NT2/D1 (cell line): ENCODE measurements around the gene NOC2L.
"Not testable (repeated sequence)": the region's sequence is repeated elsewhere in the genome, so short reads cannot be mapped to it uniquely, and the experiment has no call there.

Experiments
- SUZ12 ChIP-seq: IDR thresholded peaks from 2 replicates; pipeline ENCODE4 v1.6.1; 2011; ENCODE audit not compliant: insufficient read length, insufficient read depth; ENCODE audit errors: extremely low read depth
- YY1 ChIP-seq: IDR thresholded peaks from 2 replicates; pipeline ENCODE4 v1.6.1; 2011; ENCODE audit not compliant: insufficient read length, insufficient read depth
- ZNF274 ChIP-seq: IDR thresholded peaks from 2 replicates; pipeline ENCODE4 v1.6.1; 2011; ENCODE audit warnings: mild to moderate bottlenecking, low read depth, low read length

- not testable (repeated sequence) for TF ChIP-seq ZNF274, SUZ12, YY1
These were observed 61.1 kb downstream of the NOC2L start for GRCh38 chr1:897951-898350.
